ENCODE measurements around the gene KAZALD1. TPM values are rescaled to one million over a fixed set of nuclear protein-coding genes. Genes with fewer than 3 reads are reported as not detected.

KAZALD1 gene
- total and polyA plus RNA-seq, 5 donors from 2014 or later: 0.62 TPM; not detected in 4

GRCh38 chr10:101018118-101018599 is 43.6 kb upstream of the KAZALD1 start:
- peaks cover 44% of the 10 kb centered on the region for H3K27me3 Mint-ChIP-seq
- peaks cover 0 to 1% (median 0%) of the 10 kb centered on the region in 7 donors for H3K9me3 Mint-ChIP-seq
- peaks cover 3% of the 10 kb centered on the region for H3K4me1 ChIP-seq (ENCODE audit: control insufficient read depth, insufficient read depth, low read length, poor library complexity, severe bottlenecking)
- no peak for ATAC-seq (ENCODE audit: low read depth in 2 of 2)
- no peak overlapping the region for H3K4me3 Mint-ChIP-seq
- no peak overlapping the region for H3K27ac ChIP-seq (ENCODE audit: insufficient read depth, low read length, poor library complexity, severe bottlenecking)
- H3K4me3 ChIP-seq (ENCODE audit: low read depth, low read length): no peak overlapping the region
- H3K27me3 ChIP-seq (ENCODE audit: control insufficient read depth, insufficient read depth, low read length): peaks cover 13% of the 10 kb centered on the region
- no peaks in the 10 kb centered on the region for H3K9me3 ChIP-seq (ENCODE audit: control insufficient read depth in 2 of 2, low read length in 2 of 2)
- no peak overlapping the region for H3K27ac Mint-ChIP-seq
- H3K4me1 Mint-ChIP-seq: peaks cover under 1 to 14% (median 6%) of the 10 kb centered on the region in 4 donors
- DNase-seq: no peak
- no peaks in the 10 kb centered on the region for H3K36me3 Mint-ChIP-seq
- no peaks in the 10 kb centered on the region for H3K36me3 ChIP-seq (ENCODE audit: control insufficient read depth, insufficient read depth, low read length)

DNA sequence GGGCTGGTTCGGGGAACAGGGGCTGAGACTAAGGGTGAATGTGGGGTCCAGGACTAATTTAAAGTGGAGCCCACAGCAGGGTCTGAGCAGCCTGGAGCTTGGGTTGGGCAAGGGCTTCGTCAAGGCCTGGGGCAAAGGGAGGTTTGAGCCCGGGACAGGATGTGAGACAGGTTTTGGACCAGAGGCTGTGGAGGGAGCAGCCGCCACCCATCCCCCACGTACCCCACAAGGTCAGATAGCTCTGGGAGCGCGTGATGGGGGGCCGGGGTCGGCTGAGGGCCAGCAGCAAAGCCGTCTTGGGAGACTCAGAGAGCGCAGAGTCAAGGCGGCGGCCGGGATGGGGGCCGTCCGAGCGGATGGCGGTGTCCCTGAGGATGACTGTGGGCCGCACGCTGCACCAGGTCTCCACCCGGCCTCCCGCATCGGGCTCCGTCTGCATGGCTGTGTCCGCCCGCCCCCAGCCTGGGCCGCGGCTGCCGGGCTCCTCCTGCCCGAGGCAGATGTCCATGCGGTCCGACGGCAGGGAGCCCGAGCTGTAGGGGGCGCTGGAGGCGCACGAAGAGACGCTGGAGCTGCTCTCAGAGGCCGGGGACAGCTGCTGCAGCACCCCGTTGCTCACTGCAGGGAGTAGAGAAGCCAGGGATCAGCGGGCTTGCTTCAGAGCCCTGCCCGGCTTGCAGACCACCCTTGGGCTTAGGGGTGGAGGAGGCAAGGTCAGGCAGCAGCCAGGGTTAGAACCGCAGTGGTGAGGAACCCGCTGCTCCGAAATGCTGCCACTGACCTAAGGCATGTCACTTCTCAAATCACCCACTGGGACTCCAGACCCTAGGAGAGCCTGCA is 43.0 kb upstream of the KAZALD1 start:
- H3K36me3 Mint-ChIP-seq: no peaks in the 10 kb centered on the region
- H3K4me1 ChIP-seq (ENCODE audit: control insufficient read depth, insufficient read depth, low read length, poor library complexity, severe bottlenecking): no peaks in the 10 kb centered on the region
- peaks cover 13% of the 10 kb centered on the region for H3K27me3 ChIP-seq (ENCODE audit: control insufficient read depth, insufficient read depth, low read length)
- peaks cover 0 to 1% (median 0%) of the 10 kb centered on the region in 7 donors for H3K9me3 Mint-ChIP-seq
- no peak overlapping the region for H3K27ac ChIP-seq (ENCODE audit: insufficient read depth, low read length, poor library complexity, severe bottlenecking)
- no peaks in the 10 kb centered on the region for H3K9me3 ChIP-seq (ENCODE audit: control insufficient read depth in 2 of 2, low read length in 2 of 2)
- no peaks in the 10 kb centered on the region for H3K36me3 ChIP-seq (ENCODE audit: control insufficient read depth, insufficient read depth, low read length)
- peak; percentile 47 to 70 (median 56) for DNase-seq
- peaks cover 0 to 10% (median 3%) of the 10 kb centered on the region in 4 donors for H3K4me1 Mint-ChIP-seq
- H3K27me3 Mint-ChIP-seq: peaks cover 42% of the 10 kb centered on the region
- no peak overlapping the region for H3K4me3 ChIP-seq (ENCODE audit: low read depth, low read length)
- ATAC-seq (ENCODE audit: low read depth in 2 of 2): peak; percentile 71 to 74
- peak overlapping the region in 1 of 4 donors; percentile 44 for H3K4me3 Mint-ChIP-seq
- no peak overlapping the region for H3K27ac Mint-ChIP-seq

DNA sequence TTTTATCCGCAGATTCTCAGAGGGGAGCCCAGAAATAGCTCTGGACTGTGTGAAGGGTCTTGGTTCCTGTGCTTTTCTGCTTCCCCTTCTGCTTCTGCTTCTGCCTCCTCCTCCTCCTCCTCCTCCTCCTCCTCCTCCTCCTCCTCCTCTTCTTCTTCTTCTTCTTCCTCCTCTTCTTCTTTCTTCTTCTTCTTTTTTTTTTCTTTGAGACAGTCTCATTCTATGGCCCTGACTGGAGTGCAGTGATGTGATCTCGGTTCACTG is 42.4 kb upstream of the KAZALD1 start:
- Mint-ChIP-seq H3K4me3 (peak overlapping the region in 1 of 4 donors; percentile 44), H3K4me1 (peaks cover 0 to 7% (median under 1%) of the 10 kb centered on the region in 4 donors), H3K27me3 (peaks cover 42% of the 10 kb centered on the region), H3K36me3 (no peaks in the 10 kb centered on the region), H3K9me3 (peaks cover 0 to 1% (median 0%) of the 10 kb centered on the region in 7 donors), H3K27ac (no peak overlapping the region)
- no peak overlapping the region for H3K27ac ChIP-seq (ENCODE audit: insufficient read depth, low read length, poor library complexity, severe bottlenecking)
- no peak for ATAC-seq (ENCODE audit: low read depth in 2 of 2)
- no peaks in the 10 kb centered on the region for H3K9me3 ChIP-seq (ENCODE audit: control insufficient read depth in 2 of 2, low read length in 2 of 2)
- no peaks in the 10 kb centered on the region for H3K36me3 ChIP-seq (ENCODE audit: control insufficient read depth, insufficient read depth, low read length)
- H3K27me3 ChIP-seq (ENCODE audit: control insufficient read depth, insufficient read depth, low read length): peaks cover 13% of the 10 kb centered on the region
- H3K4me1 ChIP-seq (ENCODE audit: control insufficient read depth, insufficient read depth, low read length, poor library complexity, severe bottlenecking): no peaks in the 10 kb centered on the region
- DNase-seq: no peak
- H3K4me3 ChIP-seq (ENCODE audit: low read depth, low read length): no peak overlapping the region

DNA sequence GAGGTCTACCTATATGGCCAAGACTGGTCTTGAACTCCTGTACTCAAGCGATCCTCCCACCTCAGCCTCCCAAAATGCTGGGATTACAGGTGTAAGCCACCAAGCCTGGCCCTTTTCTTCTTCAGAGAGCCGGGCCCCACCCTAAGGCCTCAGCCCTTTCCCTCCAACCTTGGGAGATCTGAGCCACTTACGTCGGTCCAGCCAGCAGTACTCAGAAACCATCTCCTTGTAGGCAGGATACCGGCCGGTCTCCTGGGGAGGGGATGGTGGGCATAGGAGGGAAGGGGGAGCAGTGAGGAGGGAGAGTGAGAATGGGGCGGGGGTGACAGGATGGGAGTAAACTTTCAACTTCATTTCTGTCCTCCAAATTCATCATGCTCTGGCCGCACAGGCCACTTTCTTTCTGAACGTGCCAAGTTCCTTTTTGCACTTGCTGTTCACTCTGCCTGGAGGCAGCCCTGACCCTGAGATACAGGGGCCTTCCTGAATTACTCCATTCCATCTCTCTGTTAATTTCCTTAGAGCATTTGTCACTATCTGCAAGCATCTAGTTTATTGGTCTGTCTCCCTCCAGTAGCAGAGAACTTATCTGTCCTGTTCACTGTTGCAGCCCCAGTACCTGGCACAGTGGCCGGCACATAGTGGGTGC is 41.2 kb upstream of the KAZALD1 start:
- no peaks in the 10 kb centered on the region for H3K4me1 ChIP-seq (ENCODE audit: control insufficient read depth, insufficient read depth, low read length, poor library complexity, severe bottlenecking)
- Mint-ChIP-seq H3K4me3 (no peak overlapping the region), H3K27ac (no peak overlapping the region), H3K4me1 (peaks cover 0 to 5% (median 0%) of the 10 kb centered on the region in 4 donors), H3K27me3 (peaks cover 42% of the 10 kb centered on the region), H3K9me3 (peaks cover 0 to 1% (median 0%) of the 10 kb centered on the region in 7 donors), H3K36me3 (no peaks in the 10 kb centered on the region)
- H3K27me3 ChIP-seq (ENCODE audit: control insufficient read depth, insufficient read depth, low read length): peaks cover 13% of the 10 kb centered on the region
- no peaks in the 10 kb centered on the region for H3K9me3 ChIP-seq (ENCODE audit: control insufficient read depth in 2 of 2, low read length in 2 of 2)
- H3K36me3 ChIP-seq (ENCODE audit: control insufficient read depth, insufficient read depth, low read length): no peaks in the 10 kb centered on the region
- ATAC-seq (ENCODE audit: low read depth in 2 of 2) (no peak), DNase-seq (no peak)
- no peak overlapping the region for H3K27ac ChIP-seq (ENCODE audit: insufficient read depth, low read length, poor library complexity, severe bottlenecking)
- H3K4me3 ChIP-seq (ENCODE audit: low read depth, low read length): no peak overlapping the region

DNA sequence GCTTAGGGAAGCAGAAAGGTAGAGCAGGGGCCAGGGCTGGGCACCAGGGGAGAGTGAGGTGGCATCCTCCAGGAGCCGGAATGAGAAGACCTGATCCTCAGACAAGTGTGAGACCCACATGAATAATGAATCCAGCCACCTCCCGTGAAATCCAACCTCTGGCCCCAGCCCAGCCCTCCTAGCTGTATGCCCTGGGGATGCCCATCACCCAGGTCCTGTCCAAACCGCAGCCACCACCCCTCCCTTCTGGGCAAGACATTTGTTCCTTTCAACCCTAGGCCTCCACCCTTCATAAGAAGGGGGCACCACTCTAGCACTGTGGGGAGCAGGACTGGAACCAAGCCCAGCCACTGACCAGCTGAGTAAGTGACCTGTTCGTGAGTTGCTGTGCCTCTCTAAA is 40.5 kb upstream of the KAZALD1 start:
- Mint-ChIP-seq H3K27me3 (peaks cover 37% of the 10 kb centered on the region), H3K4me3 (no peak overlapping the region), H3K27ac (no peak overlapping the region), H3K9me3 (peaks cover 0 to 1% (median 0%) of the 10 kb centered on the region in 7 donors), H3K36me3 (no peaks in the 10 kb centered on the region), H3K4me1 (peaks cover 0 to 5% (median 0%) of the 10 kb centered on the region in 4 donors)
- no peak overlapping the region for H3K4me3 ChIP-seq (ENCODE audit: low read depth, low read length)
- DNase-seq (no peak), ATAC-seq (ENCODE audit: low read depth in 2 of 2) (no peak)
- no peaks in the 10 kb centered on the region for H3K36me3 ChIP-seq (ENCODE audit: control insufficient read depth, insufficient read depth, low read length)
- peaks cover 13% of the 10 kb centered on the region for H3K27me3 ChIP-seq (ENCODE audit: control insufficient read depth, insufficient read depth, low read length)
- H3K4me1 ChIP-seq (ENCODE audit: control insufficient read depth, insufficient read depth, low read length, poor library complexity, severe bottlenecking): no peaks in the 10 kb centered on the region
- H3K9me3 ChIP-seq (ENCODE audit: control insufficient read depth in 2 of 2, low read length in 2 of 2): no peaks in the 10 kb centered on the region
- no peak overlapping the region for H3K27ac ChIP-seq (ENCODE audit: insufficient read depth, low read length, poor library complexity, severe bottlenecking)

- H3K4me3 Mint-ChIP-seq: no peak overlapping the region
- ATAC-seq (ENCODE audit: low read depth in 2 of 2) (no peak), DNase-seq (no peak)
- H3K27ac ChIP-seq (ENCODE audit: insufficient read depth, low read length, poor library complexity, severe bottlenecking): no peak overlapping the region
- peaks cover 8% of the 10 kb centered on the region for H3K27me3 ChIP-seq (ENCODE audit: control insufficient read depth, insufficient read depth, low read length)
- no peak overlapping the region for H3K4me3 ChIP-seq (ENCODE audit: low read depth, low read length)
- H3K9me3 ChIP-seq (ENCODE audit: control insufficient read depth in 2 of 2, low read length in 2 of 2): no peaks in the 10 kb centered on the region
- H3K4me1 Mint-ChIP-seq: peaks cover 0 to 5% (median 0%) of the 10 kb centered on the region in 4 donors
- H3K27me3 Mint-ChIP-seq: peaks cover 32% of the 10 kb centered on the region
- no peaks in the 10 kb centered on the region for H3K36me3 Mint-ChIP-seq
- H3K36me3 ChIP-seq (ENCODE audit: control insufficient read depth, insufficient read depth, low read length): no peaks in the 10 kb centered on the region
- H3K4me1 ChIP-seq (ENCODE audit: control insufficient read depth, insufficient read depth, low read length, poor library complexity, severe bottlenecking): no peaks in the 10 kb centered on the region
- H3K27ac Mint-ChIP-seq: no peak overlapping the region
- peaks cover 0 to 1% (median 0%) of the 10 kb centered on the region in 7 donors for H3K9me3 Mint-ChIP-seq
Measured at GRCh38 chr10:101021692-101022251, 40.0 kb upstream of the KAZALD1 start.

GRCh38 chr10:101022967-101023705 is 38.7 kb upstream of the KAZALD1 start:
- Histone ChIP-seq H3K4me1 (ENCODE audit: control insufficient read depth, insufficient read depth, low read length, poor library complexity, severe bottlenecking) (no peaks in the 10 kb centered on the region), H3K27me3 (ENCODE audit: control insufficient read depth, insufficient read depth, low read length) (peaks cover 2% of the 10 kb centered on the region), H3K9me3 (ENCODE audit: control insufficient read depth in 2 of 2, low read length in 2 of 2) (no peaks in the 10 kb centered on the region), H3K27ac (ENCODE audit: insufficient read depth, low read length, poor library complexity, severe bottlenecking) (no peak overlapping the region), H3K4me3 (ENCODE audit: low read depth, low read length) (no peak overlapping the region), H3K36me3 (ENCODE audit: control insufficient read depth, insufficient read depth, low read length) (no peaks in the 10 kb centered on the region)
- no peaks in the 10 kb centered on the region for H3K36me3 Mint-ChIP-seq
- peaks cover 30% of the 10 kb centered on the region for H3K27me3 Mint-ChIP-seq
- H3K27ac Mint-ChIP-seq: no peak overlapping the region
- DNase-seq: no peak
- peaks cover 0 to 8% (median 2%) of the 10 kb centered on the region in 4 donors for H3K4me1 Mint-ChIP-seq
- H3K9me3 Mint-ChIP-seq: peaks cover 0 to 1% (median 0%) of the 10 kb centered on the region in 7 donors
- no peak for ATAC-seq (ENCODE audit: low read depth in 2 of 2)
- H3K4me3 Mint-ChIP-seq: no peak overlapping the region
